NT2/D1 (cell line): ENCODE measurements around the gene DDX51.

Experiments
- SUZ12 ChIP-seq: IDR thresholded peaks from 2 replicates; pipeline ENCODE4 v1.6.1; 2011; ENCODE audit not compliant: insufficient read length, insufficient read depth; ENCODE audit errors: extremely low read depth
- ZNF274 ChIP-seq: IDR thresholded peaks from 2 replicates; pipeline ENCODE4 v1.6.1; 2011; ENCODE audit warnings: mild to moderate bottlenecking, low read depth, low read length

GRCh38 chr12:132163911-132164288, 19.8 kb upstream of the DDX51 start:
- TF ChIP-seq SUZ12 (no peak), ZNF274 (no peak)
